Measurements from ENCODE around the gene TACSTD2.

GRCh38 chr1:58608945-58609344 is 31.9 kb upstream of the TACSTD2 start:
- TF ChIP-seq EZH2 (IDR thresholded peaks at IDR 0.05; ENCODE audit: borderline replicate concordance, low read depth, low read length, poor library complexity, severe bottlenecking) (no peak), CTCF (conservative IDR thresholded peaks at IDR 0.05; ENCODE audit: low read depth, low read length) (no peak)
